Kidney glomerular epithelial cell (primary cell): ENCODE results near the gene DNASE1L2.

Experiments used
- DNase-seq: peaks from one replicate; lab custom pipeline; 2025; lab: John Stamatoyannopoulos, UW

The DNASE1L2 gene

GRCh38 chr16:2223942-2224486, 12.2 kb upstream of the DNASE1L2 start:
- no peak for DNase-seq

GRCh38 chr16:2226245-2226793, 9.9 kb upstream of the DNASE1L2 start:
- no peak for DNase-seq

GRCh38 chr16:2226918-2227317, 9.3 kb upstream of the DNASE1L2 start:
- no peak for DNase-seq

- DNase-seq: no peak
Observed at GRCh38 chr16:2228161-2228824, 8.0 kb upstream of the DNASE1L2 start.

GRCh38 chr16:2229091-2229490, 7.2 kb upstream of the DNASE1L2 start:
- DNase-seq: no peak

- no peak for DNase-seq
Observed at GRCh38 chr16:2229632-2230250, 6.5 kb upstream of the DNASE1L2 start.

- DNase-seq: no peak
Observed at GRCh38 chr16:2230376-2230775, 5.9 kb upstream of the DNASE1L2 start.

GRCh38 chr16:2231016-2231931, 5.0 kb upstream of the DNASE1L2 start:
- no peak for DNase-seq

GRCh38 chr16:2232094-2232990, 3.9 kb upstream of the DNASE1L2 start:
- DNase-seq: no peak

GRCh38 chr16:2233046-2233775, 3.0 kb upstream of the DNASE1L2 start:
- no peak for DNase-seq

- DNase-seq: no peak
Observed at GRCh38 chr16:2233872-2234812, 2.1 kb upstream of the DNASE1L2 start.

GRCh38 chr16:2234813-2235170, 1.5 kb upstream of the DNASE1L2 start:
- no peak for DNase-seq

- DNase-seq: no peak
Observed at GRCh38 chr16:2235234-2235651, 1.0 kb upstream of the DNASE1L2 start.

- no peak for DNase-seq
Observed at GRCh38 chr16:2235695-2236336, 428 bp upstream of the DNASE1L2 start.

GRCh38 chr16:2237102-2237482, 848 bp downstream of the DNASE1L2 start:
- no peak for DNase-seq

GRCh38 chr16:2237493-2238149, 1.4 kb downstream of the DNASE1L2 start:
- DNase-seq: no peak

GRCh38 chr16:2238150-2238837, 2.0 kb downstream of the DNASE1L2 start:
- no peak for DNase-seq
